ENCODE measurements around the gene STAMBP. TPM values are rescaled to one million over a fixed set of nuclear protein-coding genes. Genes with fewer than 3 reads are reported as not detected.

STAMBP gene
- total and polyA plus RNA-seq, 8 donors, result 22.6 to 84.9 (median 33.1) TPM

GRCh38 chr2:73904952-73905351, 76.2 kb downstream of the STAMBP start:
- intact Hi-C loops (cut with DNase I; ENCODE audit: low total_unique reads), result no loop called here
- no peak for DNase-seq
- WGBS, 5 donors, result 70 to 95% (median 88%) methylated on average over 1 of the region's 1 CpG
- H3K27me3 ChIP-seq, result no peaks in the 10 kb centered on the region
- no peak overlapping the region for H3K4me3 ChIP-seq
- H3K9me3 ChIP-seq, result no peaks in the 10 kb centered on the region
- H3K36me3 ChIP-seq, result peaks cover 0 to 34% (median 5%) of the 10 kb centered on the region in 4 donors
- peak overlapping the region in 1 of 5 donors; percentile 7 for H3K27ac ChIP-seq
- peaks cover 0 to 16% (median 7%) of the 10 kb centered on the region in 4 donors for H3K4me1 ChIP-seq
- TF ChIP-seq POLR2AphosphoS5 (IDR thresholded peaks at IDR 0.05), result no peak
- no peak for TF ChIP-seq CTCF (IDR thresholded peaks at IDR 0.05)
- no peak for TF ChIP-seq POLR2A (IDR thresholded peaks at IDR 0.05)
- TF ChIP-seq EP300 (IDR thresholded peaks at IDR 0.05), result no peak

GRCh38 chr2:73906847-73907505, 78.2 kb downstream of the STAMBP start:
- Histone ChIP-seq H3K27ac (peak overlapping the region in 3 of 5 donors; percentile 7 to 49 (median 47)), H3K9me3 (no peaks in the 10 kb centered on the region), H3K4me1 (peaks cover 0 to 11% (median 0%) of the 10 kb centered on the region in 4 donors), H3K4me3 (no peak overlapping the region), H3K27me3 (no peaks in the 10 kb centered on the region), H3K36me3 (peaks cover 0 to 43% (median 5%) of the 10 kb centered on the region in 4 donors)
- no peak for DNase-seq
- 60 to 74% (median 68%) methylated on average over 5 of the region's 5 CpGs for WGBS, 5 donors
- intact Hi-C loops (cut with DNase I; ENCODE audit: low total_unique reads), result no loop called here
- TF ChIP-seq POLR2A (IDR thresholded peaks at IDR 0.05) (no peak), CTCF (IDR thresholded peaks at IDR 0.05) (no peak), EP300 (IDR thresholded peaks at IDR 0.05) (no peak), POLR2AphosphoS5 (IDR thresholded peaks at IDR 0.05) (no peak)

- Histone ChIP-seq H3K36me3 (peaks cover 0 to 41% (median 0%) of the 10 kb centered on the region in 4 donors), H3K4me1 (peaks cover 0 to 11% (median 0%) of the 10 kb centered on the region in 4 donors), H3K9me3 (no peaks in the 10 kb centered on the region), H3K27me3 (no peaks in the 10 kb centered on the region), H3K27ac (peak overlapping the region in 2 of 5 donors; percentile 47 to 49), H3K4me3 (no peak overlapping the region)
- peak in 1 of 2 donors; percentile 61 for DNase-seq
- WGBS, 5 donors, result 40 to 54% (median 52%) methylated on average over 5 of the region's 5 CpGs
- intact Hi-C loops (cut with DNase I; ENCODE audit: low total_unique reads), result no loop called here
- TF ChIP-seq POLR2AphosphoS5 (IDR thresholded peaks at IDR 0.05) (peak in 2 of 3 donors; percentile 5 to 34), CTCF (IDR thresholded peaks at IDR 0.05) (no peak)
Measured at GRCh38 chr2:73907840-73908452, 79.2 kb downstream of the STAMBP start.

- TF ChIP-seq POLR2AphosphoS5 (IDR thresholded peaks at IDR 0.05) (no peak), CTCF (IDR thresholded peaks at IDR 0.05) (no peak), EP300 (IDR thresholded peaks at IDR 0.05) (no peak), POLR2A (IDR thresholded peaks at IDR 0.05) (no peak)
- 66 to 83% (median 76%) methylated on average over 10 of the region's 10 CpGs for WGBS, 5 donors
- no peaks in the 10 kb centered on the region for H3K27me3 ChIP-seq
- H3K9me3 ChIP-seq, result no peaks in the 10 kb centered on the region
- intact Hi-C loops (cut with DNase I; ENCODE audit: low total_unique reads), result no loop called here
- peak overlapping the region in 2 of 5 donors; percentile 47 to 49 for H3K27ac ChIP-seq
- H3K4me3 ChIP-seq, result no peak overlapping the region
- peaks cover 0 to 11% (median 0%) of the 10 kb centered on the region in 4 donors for H3K4me1 ChIP-seq
- no peak for DNase-seq
- H3K36me3 ChIP-seq, result peaks cover 0 to 43% (median 4%) of the 10 kb centered on the region in 4 donors
Measured at GRCh38 chr2:73908689-73909652, 80.2 kb downstream of the STAMBP start.
